BJ (cell line): Measurements from ENCODE around the gene CTBP1. TPM values are rescaled to one million over a fixed set of nuclear protein-coding genes. Genes with fewer than 3 reads are reported as not detected.

Experiments
- CTCF ChIA-PET: fragments of 350-600 bp; formaldehyde crosslinking; extraction: SDS; loops from one replicate; lab custom pipeline; 2021; ENCODE audit warnings: antibody characterized with exemption, inconsistent platforms; lab: Yijun Ruan, JAX
- POLR2A ChIA-PET: fragments of 300-600 bp; sonication (Branson Sonifier 250); formaldehyde crosslinking; extraction: SDS; loops from one replicate; lab custom pipeline; 2021; ENCODE audit warnings: antibody characterized with exemption; lab: Charles Lee
- DNase-seq: peaks from one replicate; pipeline ENCODE4 v3.0.0-alpha.2; 2011; ENCODE audit warnings: low read depth
- H3K27me3 ChIP-seq: 2 replicates; pipeline ENCODE4 v1.6.0; 2011; ENCODE audit warnings: low read length; ENCODE audit not compliant: control insufficient read depth, insufficient read depth
- H3K36me3 ChIP-seq: 2 replicates; pipeline ENCODE4 v1.5.1; 2011; ENCODE audit warnings: low read length; ENCODE audit not compliant: control insufficient read depth, insufficient read depth
- H3K4me3 ChIP-seq: 2 replicates; pipeline ENCODE4 v1.5.1; 2011; ENCODE audit warnings: low read depth, mild to moderate bottlenecking, control low read depth, low read length
- CTCF ChIP-seq: IDR thresholded peaks from 2 replicates; pipeline ENCODE4 v1.5.1; 2011; ENCODE audit warnings: low read depth, mild to moderate bottlenecking, control low read depth, inconsistent platforms, low read length, moderate library complexity; ENCODE audit not compliant: insufficient read depth
- polyA minus RNA-seq: library from RNA; depleted of rRNA, polyadenylated mRNA; stranded (reverse); fragments of >200 nt; gene quantifications from 2 replicates; pipeline ENCODE4 v1.2.3, GENCODE V29; 2011; rRNA and poly(A)+ RNA removed
- polyA plus RNA-seq: library from polyadenylated mRNA; depleted of rRNA; stranded (reverse); fragments of >200 nt; gene quantifications from 2 replicates; pipeline ENCODE4 v1.2.3, GENCODE V29; 2011; rRNA removed

Gene CTBP1
- 58.5 and 106 TPM in 2 replicates for polyA plus RNA-seq
- 83.2 and 114 TPM in 2 replicates for polyA minus RNA-seq

- POLR2A ChIA-PET, result interaction anchor here (0.6 kb wide), 2 partner anchors 47 to 368 kb away, joined by 3 to 4 read pairs; no protein-coding TSS in a partner anchor
- TF ChIP-seq CTCF, result no peak
- H3K27me3 ChIP-seq, result no peaks in the 10 kb centered on the region
- CTCF ChIA-PET, result interaction anchor here (0.7 to 3.0 kb wide), 4 partner anchors 17 to 117 kb away, joined by 3 to 23 read pairs (median 6); no protein-coding TSS in a partner anchor
- H3K36me3 ChIP-seq, result peaks cover 2% of the 10 kb centered on the region; the same call in 1 of the 2 replicates
- no peak for DNase-seq
- H3K4me3 ChIP-seq, result peak within 1 kb of the TSS; percentile 80
Observed at GRCh38 chr4:1248245-1249147, at the start of gene CTBP1. Gene CTBP1, minus strand, starts transcription at chr4:1249130. Its CDS starts 7,799 bp downstream, at chr4:1241331.

- ChIA-PET POLR2A (no interaction called here), CTCF (no interaction called here)
- Histone ChIP-seq H3K36me3 (peaks cover 21% of the 10 kb centered on the region), H3K4me3 (no peak overlapping the region), H3K27me3 (no peaks in the 10 kb centered on the region)
- DNase-seq, result no peak
- TF ChIP-seq CTCF, result no peak
Observed at GRCh38 chr4:1298461-1298860, 49.5 kb upstream of the CTBP1 start.

- no peak for TF ChIP-seq CTCF
- POLR2A ChIA-PET, result no interaction called here
- CTCF ChIA-PET, result no interaction called here
- Histone ChIP-seq H3K4me3 (no peak overlapping the region), H3K27me3 (no peaks in the 10 kb centered on the region), H3K36me3 (peaks cover 21% of the 10 kb centered on the region)
- no peak for DNase-seq
Observed at GRCh38 chr4:1297456-1298325, 48.8 kb upstream of the CTBP1 start.

DNA sequence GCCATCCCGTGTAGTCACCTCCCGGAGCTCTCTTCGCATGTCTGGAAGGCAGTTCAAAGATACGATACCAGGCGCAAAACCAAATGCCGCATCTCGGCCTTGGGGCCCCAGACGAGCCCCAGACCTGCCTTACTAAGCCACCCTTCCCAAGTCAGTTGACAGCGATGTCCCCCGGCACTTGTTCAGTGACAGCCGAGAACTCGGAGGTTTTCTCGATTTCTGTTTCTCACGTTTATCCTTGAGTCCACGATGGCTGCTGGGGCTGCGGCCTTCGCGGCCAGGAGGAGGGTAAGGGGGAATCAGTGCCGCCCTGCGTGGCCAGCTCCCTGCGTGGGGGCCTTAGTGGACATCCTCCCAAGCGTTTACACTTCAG lies 48.1 kb upstream of the CTBP1 start:
- no peak for DNase-seq
- no peak for TF ChIP-seq CTCF
- no peak overlapping the region for H3K4me3 ChIP-seq
- no peaks in the 10 kb centered on the region for H3K27me3 ChIP-seq
- ChIA-PET POLR2A (no interaction called here), CTCF (no interaction called here)
- H3K36me3 ChIP-seq, result peaks cover 21% of the 10 kb centered on the region
